OCI-LY1 (cell line): ENCODE data around the gene CDAN1.

ENCODE experiments used
- H2AFZ ChIP-seq: fragments of 200-600 bp; sonication (generic), shearing (Covaris generic); 2 replicates; pipeline ENCODE4 v1.6.0; 2014; ENCODE audit warnings: antibody characterized with exemption, mild to moderate bottlenecking, low read length
- H3F3A ChIP-seq: fragments of 200-600 bp; sonication (generic), shearing (Covaris generic); 2 replicates; pipeline ENCODE4 v1.6.0; 2014; ENCODE audit warnings: mild to moderate bottlenecking, antibody characterized with exemption, low read length, moderate library complexity; ENCODE audit not compliant: insufficient read depth
- H3K27ac ChIP-seq: fragments of 200-600 bp; sonication (generic); 2 replicates; pipeline ENCODE4 v1.5.1; 2014; ENCODE audit warnings: low read length, mixed run types, mild to moderate bottlenecking, low read depth; ENCODE audit not compliant: poor library complexity, severe bottlenecking
- H3K27me3 ChIP-seq: fragments of 200-600 bp; sonication (generic); 2 replicates; pipeline ENCODE4 v1.6.0; 2014; ENCODE audit warnings: antibody characterized with exemption, mild to moderate bottlenecking, low read length, moderate library complexity; ENCODE audit not compliant: insufficient read depth
- H3K36me3 ChIP-seq: fragments of 200-600 bp; sonication (generic); 2 replicates; pipeline ENCODE4 v1.6.1; 2014; ENCODE audit warnings: mild to moderate bottlenecking, antibody characterized with exemption, low read length, moderate library complexity, mixed read lengths; ENCODE audit not compliant: insufficient read depth
- H3K4me1 ChIP-seq: fragments of 200-600 bp; sonication (generic); 2 replicates; pipeline ENCODE4 v1.5.1; 2014; ENCODE audit warnings: mild to moderate bottlenecking, low read length, moderate library complexity; ENCODE audit not compliant: insufficient read depth, severe bottlenecking
- H3K4me2 ChIP-seq: fragments of 200-600 bp; sonication (generic), shearing (Covaris generic); 2 replicates; pipeline ENCODE4 v1.6.1; 2014; ENCODE audit warnings: low read length
- H3K4me3 ChIP-seq: fragments of 200-600 bp; sonication (generic); 2 replicates; pipeline ENCODE4 v1.5.1; 2014; ENCODE audit warnings: low read length, low read depth, mild to moderate bottlenecking, mixed read lengths; ENCODE audit not compliant: poor library complexity, severe bottlenecking
- H3K79me2 ChIP-seq: fragments of 200-600 bp; shearing (Covaris generic); 2 replicates; pipeline ENCODE4 v1.6.1; 2016; ENCODE audit warnings: mixed run types, low read length, mixed read lengths; ENCODE audit not compliant: insufficient read depth
- H3K9ac ChIP-seq: fragments of 200-600 bp; sonication (generic), shearing (Covaris generic); 2 replicates; pipeline ENCODE4 v1.6.1; 2014; ENCODE audit warnings: mild to moderate bottlenecking, low read length, mixed read lengths
- H3K9me2 ChIP-seq: fragments of 200-600 bp; sonication (generic), shearing (Covaris generic); 2 replicates; pipeline ENCODE4 v1.6.1; 2014; ENCODE audit warnings: low read depth, mild to moderate bottlenecking, low read length, mixed read lengths
- H3K9me3 ChIP-seq: fragments of 200-600 bp; shearing (Covaris generic); 2 replicates; pipeline ENCODE4 v1.6.1; 2014; ENCODE audit warnings: low read length, mixed read lengths
- H4K20me1 ChIP-seq: fragments of 200-600 bp; sonication (generic), shearing (Covaris generic); 2 replicates; pipeline ENCODE4 v1.6.0; 2016; ENCODE audit warnings: mild to moderate bottlenecking, low read length; ENCODE audit not compliant: insufficient read depth
- EZH2 ChIP-seq: fragments of 200-600 bp; sonication (generic), shearing (Covaris generic); IDR thresholded peaks from 2 replicates; pipeline ENCODE4 v1.8.0; 2017; ENCODE audit warnings: borderline replicate concordance, mixed run types, mild to moderate bottlenecking, antibody characterized with exemption, low read length, moderate library complexity, mixed read lengths
- TF ChIP-seq, protein P1 (sequence below): fragments of 200-600 bp; sonication (generic), shearing (Covaris generic); IDR thresholded peaks from 2 replicates; pipeline ENCODE4 v1.5.1; 2017; ENCODE audit warnings: mild to moderate bottlenecking, antibody characterized with exemption, low read length, moderate library complexity, mixed read lengths

Gene CDAN1

DNA sequence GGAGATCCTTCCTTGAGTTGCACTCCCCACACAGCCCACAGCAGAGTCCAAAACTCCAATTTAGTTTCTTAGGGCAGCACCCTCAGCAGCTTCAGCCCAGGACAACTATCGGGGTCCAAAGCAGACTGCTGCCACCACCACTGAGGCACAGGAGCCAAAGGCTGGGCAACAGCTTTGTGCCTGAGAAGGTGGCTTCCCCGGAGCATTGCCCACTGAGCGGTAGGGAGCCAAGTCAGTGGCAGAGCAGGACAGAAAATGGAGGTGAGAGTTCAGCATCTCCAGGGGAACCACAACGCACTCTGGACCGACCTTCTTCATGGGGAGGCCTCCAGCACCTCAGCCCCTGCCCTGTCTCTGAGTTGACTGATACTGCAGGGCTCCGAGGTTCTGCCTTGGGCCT, 43.4 kb downstream of the CDAN1 start:
- H3K36me3 ChIP-seq, result peaks cover 23% of the 10 kb centered on the region
- H3K9me2 ChIP-seq, result no peaks in the 10 kb centered on the region
- H3K27ac ChIP-seq, result no peak overlapping the region
- H3K79me2 ChIP-seq, result no peaks in the 10 kb centered on the region
- H4K20me1 ChIP-seq, result no peaks in the 10 kb centered on the region
- H3K9ac ChIP-seq, result no peak overlapping the region
- no peaks in the 10 kb centered on the region for H3K27me3 ChIP-seq
- no peaks in the 10 kb centered on the region for H3K4me1 ChIP-seq
- no peaks in the 10 kb centered on the region for H3F3A ChIP-seq
- no peak overlapping the region for H3K4me2 ChIP-seq
- no peak for TF ChIP-seq EZH2
- TF ChIP-seq, protein P1, sequence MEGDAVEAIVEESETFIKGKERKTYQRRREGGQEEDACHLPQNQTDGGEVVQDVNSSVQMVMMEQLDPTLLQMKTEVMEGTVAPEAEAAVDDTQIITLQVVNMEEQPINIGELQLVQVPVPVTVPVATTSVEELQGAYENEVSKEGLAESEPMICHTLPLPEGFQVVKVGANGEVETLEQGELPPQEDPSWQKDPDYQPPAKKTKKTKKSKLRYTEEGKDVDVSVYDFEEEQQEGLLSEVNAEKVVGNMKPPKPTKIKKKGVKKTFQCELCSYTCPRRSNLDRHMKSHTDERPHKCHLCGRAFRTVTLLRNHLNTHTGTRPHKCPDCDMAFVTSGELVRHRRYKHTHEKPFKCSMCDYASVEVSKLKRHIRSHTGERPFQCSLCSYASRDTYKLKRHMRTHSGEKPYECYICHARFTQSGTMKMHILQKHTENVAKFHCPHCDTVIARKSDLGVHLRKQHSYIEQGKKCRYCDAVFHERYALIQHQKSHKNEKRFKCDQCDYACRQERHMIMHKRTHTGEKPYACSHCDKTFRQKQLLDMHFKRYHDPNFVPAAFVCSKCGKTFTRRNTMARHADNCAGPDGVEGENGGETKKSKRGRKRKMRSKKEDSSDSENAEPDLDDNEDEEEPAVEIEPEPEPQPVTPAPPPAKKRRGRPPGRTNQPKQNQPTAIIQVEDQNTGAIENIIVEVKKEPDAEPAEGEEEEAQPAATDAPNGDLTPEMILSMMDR, result no peak
- no peak overlapping the region for H3K4me3 ChIP-seq
- H3K9me3 ChIP-seq, result no peaks in the 10 kb centered on the region
- H2AFZ ChIP-seq, result no peak overlapping the region

DNA sequence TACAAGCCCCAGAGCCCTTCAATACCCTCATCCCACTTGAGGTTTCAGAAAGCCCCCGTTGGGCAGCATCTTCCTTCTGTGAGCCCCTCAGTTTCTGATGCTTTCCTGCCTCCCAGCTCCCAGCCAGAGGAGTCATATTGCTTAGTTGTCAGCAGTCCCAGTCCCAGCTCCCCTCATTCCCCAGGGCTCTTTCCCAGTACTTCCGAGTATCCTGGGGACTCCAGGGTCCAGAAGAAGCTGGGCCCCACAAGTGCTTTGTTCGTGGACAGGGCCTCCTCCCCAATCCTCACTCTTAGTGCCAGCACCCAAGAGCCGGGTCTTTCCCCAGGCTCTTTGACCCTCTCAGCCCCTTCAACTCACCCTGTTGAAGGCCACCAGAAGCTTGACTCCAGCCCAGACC, 43.9 kb downstream of the CDAN1 start:
- Histone ChIP-seq H3K4me1 (no peaks in the 10 kb centered on the region), H3K27ac (no peak overlapping the region), H3K9ac (no peak overlapping the region), H3K4me2 (no peak overlapping the region), H3K9me2 (no peaks in the 10 kb centered on the region), H4K20me1 (no peaks in the 10 kb centered on the region), H3K9me3 (no peaks in the 10 kb centered on the region), H2AFZ (no peak overlapping the region), H3K4me3 (no peak overlapping the region), H3K36me3 (peaks cover 20% of the 10 kb centered on the region), H3F3A (no peaks in the 10 kb centered on the region), H3K79me2 (no peaks in the 10 kb centered on the region), H3K27me3 (no peaks in the 10 kb centered on the region)
- no peak for TF ChIP-seq EZH2
- TF ChIP-seq, protein P1, result no peak

DNA sequence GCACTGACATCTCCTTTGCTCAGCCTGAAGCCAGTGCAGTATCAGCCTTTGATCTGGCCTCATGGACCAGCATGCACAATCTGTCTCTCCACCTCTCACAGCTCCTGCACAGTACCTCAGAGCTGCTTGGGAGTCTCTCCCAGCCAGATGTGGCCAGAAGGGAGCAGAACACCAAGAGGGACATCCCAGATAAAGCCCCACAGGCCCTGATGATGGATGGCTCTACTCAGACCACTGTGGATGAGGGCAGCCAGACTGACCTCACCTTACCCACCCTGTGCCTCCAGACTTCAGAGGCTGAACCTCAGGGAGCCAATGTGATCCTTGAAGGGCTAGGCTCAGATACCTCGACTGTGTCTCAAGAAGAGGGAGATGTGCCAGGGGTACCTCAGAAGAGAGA, 44.4 kb downstream of the CDAN1 start:
- H3K36me3 ChIP-seq, result peaks cover 19% of the 10 kb centered on the region

More for the DNA sequence above, 44.4 kb downstream of the CDAN1 start:
- H3K4me1 ChIP-seq, result no peaks in the 10 kb centered on the region
- TF ChIP-seq, protein P1, result no peak
- no peak for TF ChIP-seq EZH2
- H3K9me2 ChIP-seq, result no peaks in the 10 kb centered on the region
- H3K4me2 ChIP-seq, result no peak overlapping the region
- H4K20me1 ChIP-seq, result no peaks in the 10 kb centered on the region
- H3K9ac ChIP-seq, result no peak overlapping the region
- no peaks in the 10 kb centered on the region for H3K27me3 ChIP-seq
- H3K4me3 ChIP-seq, result no peak overlapping the region
- no peak overlapping the region for H3K27ac ChIP-seq
- H3F3A ChIP-seq, result no peaks in the 10 kb centered on the region
- H2AFZ ChIP-seq, result no peak overlapping the region
- no peaks in the 10 kb centered on the region for H3K79me2 ChIP-seq
- H3K9me3 ChIP-seq, result no peaks in the 10 kb centered on the region
